ENCODE data around the gene RTF2.

GRCh38 chr20:56445130-56445529 is 23.3 kb upstream of the RTF2 start:
- TF ChIP-seq POLR2A (IDR thresholded peaks at IDR 0.05), result no peak
- TF ChIP-seq, protein P1, sequence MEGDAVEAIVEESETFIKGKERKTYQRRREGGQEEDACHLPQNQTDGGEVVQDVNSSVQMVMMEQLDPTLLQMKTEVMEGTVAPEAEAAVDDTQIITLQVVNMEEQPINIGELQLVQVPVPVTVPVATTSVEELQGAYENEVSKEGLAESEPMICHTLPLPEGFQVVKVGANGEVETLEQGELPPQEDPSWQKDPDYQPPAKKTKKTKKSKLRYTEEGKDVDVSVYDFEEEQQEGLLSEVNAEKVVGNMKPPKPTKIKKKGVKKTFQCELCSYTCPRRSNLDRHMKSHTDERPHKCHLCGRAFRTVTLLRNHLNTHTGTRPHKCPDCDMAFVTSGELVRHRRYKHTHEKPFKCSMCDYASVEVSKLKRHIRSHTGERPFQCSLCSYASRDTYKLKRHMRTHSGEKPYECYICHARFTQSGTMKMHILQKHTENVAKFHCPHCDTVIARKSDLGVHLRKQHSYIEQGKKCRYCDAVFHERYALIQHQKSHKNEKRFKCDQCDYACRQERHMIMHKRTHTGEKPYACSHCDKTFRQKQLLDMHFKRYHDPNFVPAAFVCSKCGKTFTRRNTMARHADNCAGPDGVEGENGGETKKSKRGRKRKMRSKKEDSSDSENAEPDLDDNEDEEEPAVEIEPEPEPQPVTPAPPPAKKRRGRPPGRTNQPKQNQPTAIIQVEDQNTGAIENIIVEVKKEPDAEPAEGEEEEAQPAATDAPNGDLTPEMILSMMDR (IDR thresholded peaks at IDR 0.05 in 8 of 11, conservative IDR thresholded peaks at IDR 0.05 in 3 of 11), result no peak

All from spleen (tissue), 7 donors.